ENCODE results near the gene SETDB1.

Gene SETDB1

DNA sequence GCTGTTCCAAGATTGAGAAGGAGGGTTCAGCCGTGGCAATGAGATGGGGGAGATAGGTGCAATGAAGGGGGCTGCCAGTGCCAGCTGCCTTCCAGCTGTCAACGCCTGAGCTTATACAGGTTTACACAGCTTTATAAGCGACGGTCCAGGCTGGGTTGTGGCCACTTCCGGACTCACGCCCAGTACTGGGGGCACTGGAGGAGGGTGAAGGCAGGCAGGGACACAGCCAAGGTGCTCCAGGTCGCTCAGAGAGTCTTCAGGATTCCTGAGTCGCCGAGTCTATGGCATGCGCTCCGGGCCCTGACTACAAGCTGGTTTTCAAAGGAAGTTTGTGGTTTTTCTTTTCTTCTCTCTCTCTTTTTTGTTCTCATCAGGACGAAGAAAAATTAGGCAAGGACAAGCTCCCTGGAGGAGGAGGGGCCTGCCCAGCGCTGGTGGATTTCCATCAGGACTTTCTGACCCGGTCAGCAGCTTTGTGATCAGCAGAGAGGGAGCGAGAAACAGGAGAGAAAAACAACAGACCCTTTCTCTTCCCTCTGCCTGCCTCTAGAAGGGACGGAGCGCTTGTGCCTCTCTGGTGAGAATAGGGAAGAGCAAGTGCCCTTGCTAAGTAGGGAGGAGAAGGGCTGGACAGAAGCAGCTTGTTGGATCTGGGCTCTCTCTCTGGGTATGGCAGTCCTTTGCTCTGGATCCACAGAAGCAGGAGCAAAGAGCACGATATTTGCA is 80.3 kb downstream of the SETDB1 start, which contains the start of gene MINDY1:
Gene MINDY1, minus strand, starts transcription at position 576 of the 726 bp plus-strand sequence. CDS start 4,285 bp downstream, outside the sequence.
- DNase-seq = no peak

DNA sequence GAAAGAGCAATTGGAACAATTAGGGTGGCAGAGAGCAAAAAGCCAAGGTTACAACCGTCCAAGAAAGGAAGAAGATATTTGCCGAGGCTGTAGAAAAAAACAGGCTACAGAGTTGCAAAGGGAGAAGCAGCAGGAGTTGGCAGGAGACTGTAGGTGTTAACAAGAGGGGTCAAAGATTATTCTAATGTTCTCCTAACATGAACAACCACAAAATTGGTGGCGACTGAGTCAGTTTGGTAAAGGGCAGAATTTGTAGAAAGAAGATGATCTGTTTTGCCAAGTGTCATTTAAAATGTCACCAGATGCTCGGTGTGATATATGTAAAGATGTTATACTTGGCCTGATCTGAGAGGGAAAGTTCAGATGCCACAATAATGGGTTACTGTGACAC is 81.7 kb downstream of the SETDB1 start:
- DNase-seq = no peak

DNA sequence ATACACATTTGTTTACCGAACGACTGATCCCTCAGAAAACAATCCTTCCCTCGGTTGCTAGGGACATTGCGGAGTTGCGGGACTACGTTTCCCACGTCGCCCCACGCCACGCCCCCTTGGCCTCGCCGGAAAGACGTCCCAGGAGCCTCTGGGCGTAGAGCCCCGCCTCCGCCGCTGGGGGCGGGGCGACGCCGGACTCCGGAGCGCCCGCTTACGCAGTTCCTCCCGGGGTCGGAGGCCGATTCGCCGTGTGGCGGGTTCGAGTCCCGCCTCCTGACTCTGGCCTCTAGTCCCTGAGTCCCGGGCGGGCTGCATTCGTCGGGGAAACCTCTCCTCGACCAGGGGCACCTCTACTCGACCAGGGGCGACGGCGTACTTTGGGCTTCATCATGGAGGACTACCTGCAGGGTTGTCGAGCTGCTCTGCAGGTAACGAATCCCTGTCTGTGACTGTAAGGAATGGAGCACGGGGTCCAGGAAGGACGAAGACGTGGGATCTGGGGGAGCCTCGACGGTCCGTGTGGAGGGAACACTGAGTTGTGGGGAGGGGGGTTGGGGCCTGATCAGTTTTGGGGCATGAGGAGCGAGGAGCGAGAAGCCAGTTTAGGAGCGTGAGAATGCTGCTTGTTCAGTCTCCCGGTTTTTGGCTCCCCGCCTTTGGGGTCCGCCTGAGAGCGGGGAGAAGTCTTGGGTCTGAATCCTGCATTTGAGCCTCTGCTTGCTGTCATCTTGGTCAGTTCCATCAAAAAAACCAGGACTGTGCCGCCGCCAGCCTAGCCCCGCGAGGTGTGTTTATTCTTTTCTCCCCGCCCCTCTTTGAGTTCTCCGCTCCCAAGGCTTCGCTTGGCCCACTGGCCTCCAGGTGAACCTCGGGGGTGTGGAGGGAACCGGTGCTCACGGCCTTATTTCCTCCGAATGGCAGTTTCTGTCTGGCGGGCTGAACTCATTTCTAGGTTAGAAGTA is 82.4 kb downstream of the SETDB1 start, which contains the start of gene PRUNE1:
Gene PRUNE1, plus strand, starts transcription at position 206 of the 962 bp plus-strand sequence. Its CDS starts 184 bp downstream, at position 390.
- DNase-seq = peak; percentile 89

DNA sequence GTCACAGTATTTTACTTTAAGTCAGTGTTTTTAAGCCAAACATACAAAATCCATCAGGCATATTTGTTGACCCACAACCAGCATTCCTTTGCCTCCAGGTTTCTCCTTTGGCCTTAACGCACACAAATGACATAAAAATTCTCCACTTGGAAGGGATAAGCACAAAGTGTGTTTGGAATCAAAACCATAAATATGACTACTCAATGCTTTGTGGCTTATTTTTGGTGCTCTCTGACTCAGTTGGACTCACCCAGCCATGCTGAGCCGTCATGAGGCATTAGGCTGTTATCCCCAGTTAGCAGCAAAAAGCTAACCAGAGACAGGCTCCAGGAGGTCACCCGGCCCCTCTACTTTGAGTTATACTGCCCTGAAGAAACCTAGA is 83.0 kb downstream of the SETDB1 start:
- DNase-seq = no peak

DNA sequence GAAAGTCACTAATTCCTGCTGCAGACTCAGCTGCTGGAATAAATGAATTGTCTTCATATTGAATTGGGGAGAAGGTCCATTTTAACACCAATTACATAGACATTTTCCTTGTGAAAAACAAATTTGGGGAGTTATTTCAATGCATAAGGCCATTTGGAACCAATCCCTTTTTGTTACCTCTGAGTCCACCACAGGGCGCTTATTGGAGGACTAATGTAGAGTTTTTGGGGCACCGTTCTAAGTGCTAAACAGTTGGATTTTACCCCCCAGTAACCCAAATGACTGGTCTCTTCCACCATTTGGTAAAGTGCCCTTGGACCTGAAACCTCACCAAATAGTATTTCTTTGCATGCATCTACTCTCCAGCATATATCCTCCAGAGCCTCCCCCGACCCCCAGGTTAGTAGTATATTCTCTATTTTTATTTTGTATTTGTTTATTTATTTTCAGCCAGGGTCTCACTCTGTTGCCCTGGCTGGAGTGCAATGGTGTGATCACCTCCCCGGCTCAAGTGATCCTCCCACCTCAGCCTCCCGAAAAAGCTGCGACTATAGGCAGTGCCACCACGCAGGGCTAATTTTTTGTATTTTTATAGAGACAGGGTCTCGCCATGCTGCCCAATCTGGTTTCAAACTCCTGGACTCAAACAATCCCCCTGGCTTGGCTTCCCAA is 83.6 kb downstream of the SETDB1 start:
- no peak for DNase-seq

DNA sequence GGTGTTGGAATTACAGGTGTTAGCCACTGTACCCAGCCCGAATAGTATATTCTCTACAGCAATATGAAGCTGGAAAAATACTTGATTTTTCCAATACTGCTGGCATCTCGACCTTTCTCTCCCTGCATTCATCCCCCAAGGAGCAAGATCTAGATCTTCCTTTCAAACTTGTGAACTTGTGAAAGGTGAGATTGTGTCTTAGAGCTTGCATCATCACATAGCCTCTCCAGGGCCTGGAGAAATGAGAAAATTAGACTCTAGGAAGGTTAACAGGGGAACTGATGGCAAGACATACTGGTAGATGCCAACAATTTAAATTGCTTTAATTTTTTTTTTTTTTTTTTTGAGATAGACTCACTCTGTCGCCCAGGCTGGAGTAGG is 84.2 kb downstream of the SETDB1 start:
- DNase-seq = no peak

DNA sequence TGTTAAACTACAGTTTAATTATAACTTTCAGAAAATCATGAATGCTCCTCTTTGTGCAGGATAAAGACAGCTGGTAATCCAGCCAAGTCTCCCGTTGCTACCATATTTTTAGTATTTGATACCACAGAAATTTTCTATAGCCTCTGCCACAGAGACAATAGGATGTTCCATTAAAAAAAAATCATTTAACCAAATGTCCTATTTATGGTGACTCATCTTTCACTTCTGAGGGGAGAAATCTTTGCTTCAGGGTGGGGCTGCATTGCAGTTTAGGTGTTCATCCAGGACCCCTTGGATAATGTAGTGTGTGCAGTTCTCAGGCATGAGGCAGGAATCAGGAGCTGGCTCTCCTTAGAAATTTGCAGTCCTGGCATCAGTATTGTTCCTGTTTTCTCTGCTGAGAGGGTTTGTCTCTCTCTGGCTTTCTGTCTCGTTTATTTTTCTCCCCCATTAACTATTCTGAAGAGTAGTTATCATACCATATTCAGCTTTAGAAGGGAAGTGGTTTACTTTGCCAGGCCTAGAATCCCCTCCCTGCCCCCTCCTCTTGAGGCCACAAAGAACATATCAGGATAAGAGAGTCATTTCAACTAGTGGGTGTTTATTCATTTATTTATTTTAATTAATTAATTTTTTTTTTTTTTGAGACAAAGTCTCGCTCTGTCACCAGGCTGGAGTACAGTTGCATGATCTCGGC is 85.1 kb downstream of the SETDB1 start:
- no peak for DNase-seq

DNA sequence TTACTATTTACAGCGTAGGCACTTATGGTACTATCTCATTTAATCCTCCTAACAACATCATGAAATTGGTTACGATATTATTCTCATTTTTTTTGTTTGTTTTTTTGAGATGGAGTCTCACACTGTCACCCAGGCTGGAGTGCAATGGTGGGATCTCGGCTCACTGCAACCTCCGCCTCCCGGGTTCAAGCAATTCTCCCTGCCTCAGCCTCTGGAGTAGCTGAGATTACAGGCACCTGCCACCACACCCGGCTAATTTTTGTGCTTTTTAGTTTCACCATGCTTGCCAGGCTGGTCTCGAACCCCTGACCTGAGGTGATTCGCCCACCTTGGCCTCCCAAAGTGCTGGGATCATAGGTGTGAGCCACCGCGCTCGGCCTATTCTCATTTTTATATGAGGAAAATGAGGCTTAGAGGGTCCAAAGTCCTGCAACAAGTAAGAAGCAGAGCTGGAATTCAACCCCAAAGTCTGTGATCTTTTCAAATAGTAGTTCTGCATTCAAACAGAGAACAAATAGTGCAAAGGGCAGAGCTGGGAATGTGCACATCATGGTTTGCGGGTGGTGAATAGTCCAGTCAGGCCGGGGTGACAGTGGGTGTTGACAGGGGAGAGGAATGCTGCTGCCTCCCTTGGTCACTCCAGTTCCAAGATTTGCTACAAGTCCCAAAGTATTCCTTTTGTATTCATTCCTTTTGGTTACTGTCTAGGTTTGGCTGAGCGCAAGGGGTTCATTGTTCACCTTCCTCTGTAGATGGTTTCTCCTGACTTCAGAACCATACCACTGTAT is 86.7 kb downstream of the SETDB1 start:
- no peak for DNase-seq

DNA sequence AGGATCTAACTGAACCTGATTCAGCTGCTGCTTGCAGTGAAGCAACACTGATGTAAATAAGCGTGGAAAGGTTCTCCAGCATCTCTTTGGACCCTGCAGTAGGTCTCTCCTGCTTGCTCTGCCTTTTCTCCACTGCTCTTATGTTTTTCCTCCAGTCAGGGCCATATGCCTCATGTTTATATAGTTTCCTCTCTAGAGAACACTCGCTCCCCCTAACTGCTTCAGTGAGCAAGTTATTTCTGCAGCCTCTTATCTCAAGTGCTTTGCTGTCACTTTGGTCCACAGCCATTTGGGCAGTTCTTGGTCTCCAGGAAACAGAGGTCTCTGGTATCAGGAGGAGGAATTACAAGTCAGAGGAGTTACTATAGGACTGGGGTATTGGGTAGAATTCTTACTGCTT is 87.4 kb downstream of the SETDB1 start:
- DNase-seq = no peak
